ENCODE measurements around the gene C11orf97.

The C11orf97 gene

GRCh38 chr11:94574193-94574961 is 62.1 kb downstream of the C11orf97 start:
- DNase-seq (ENCODE audit: low read depth), result peak; percentile 67
- TF ChIP-seq CTCF (IDR thresholded peaks at IDR 0.05; ENCODE audit: control insufficient read depth, insufficient read depth, low read depth, low read length, missing control alignments), result no peak
- H3K4me3 ChIP-seq (ENCODE audit: control insufficient read depth, low read depth, low read length), result peak overlapping the region; percentile 41

GRCh38 chr11:94576306-94576705 is 64.0 kb downstream of the C11orf97 start:
- no peak overlapping the region for H3K4me3 ChIP-seq (ENCODE audit: control insufficient read depth, low read depth, low read length)
- TF ChIP-seq CTCF (IDR thresholded peaks at IDR 0.05; ENCODE audit: control insufficient read depth, insufficient read depth, low read depth, low read length, missing control alignments), result no peak
- no peak for DNase-seq (ENCODE audit: low read depth)

- no peak for TF ChIP-seq CTCF (IDR thresholded peaks at IDR 0.05; ENCODE audit: control insufficient read depth, insufficient read depth, low read depth, low read length, missing control alignments)
- no peak for DNase-seq (ENCODE audit: low read depth)
- H3K4me3 ChIP-seq (ENCODE audit: control insufficient read depth, low read depth, low read length), result no peak overlapping the region
Observed at GRCh38 chr11:94577841-94578240, 65.6 kb downstream of the C11orf97 start.
